ENCODE results near the gene MRGPRE.

Gene MRGPRE

DNA sequence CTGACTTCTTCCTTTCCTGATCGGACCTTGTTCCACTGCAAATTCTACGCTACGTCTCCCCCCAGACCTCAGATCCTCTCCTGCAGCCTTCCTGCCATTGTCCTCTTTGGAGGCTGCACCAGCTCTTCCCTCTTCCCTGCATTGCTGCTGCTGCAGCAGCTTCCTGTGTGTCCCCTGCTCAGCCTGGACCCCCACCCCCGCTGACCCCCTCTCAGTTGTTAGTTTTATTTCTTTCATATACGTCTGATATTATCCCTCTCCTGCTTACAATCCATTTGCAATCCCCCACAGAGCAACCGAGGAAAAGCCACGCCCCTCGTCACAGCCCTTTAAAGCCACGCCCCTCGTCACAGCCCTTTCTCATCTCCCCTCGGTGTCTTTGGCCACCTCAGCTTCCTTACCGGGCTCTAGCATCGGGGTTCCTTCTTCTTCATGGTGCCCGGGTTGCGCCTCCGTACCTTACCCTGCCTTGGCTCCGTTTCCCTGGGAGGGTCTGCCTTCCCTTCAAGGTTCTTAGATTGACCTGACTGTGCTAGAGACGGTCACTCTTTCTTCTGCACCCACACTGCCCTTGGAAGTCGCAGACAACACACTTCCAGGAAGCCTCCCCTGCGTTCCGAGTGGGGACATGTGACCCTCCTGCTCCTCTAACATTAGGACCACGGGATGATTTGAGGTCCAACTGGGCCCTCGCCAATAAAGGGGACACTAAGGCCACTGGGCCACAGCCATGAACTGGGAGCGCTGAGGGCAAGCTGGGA, 18.4 kb downstream of the MRGPRE start:
- DNase-seq, result no peak

DNA sequence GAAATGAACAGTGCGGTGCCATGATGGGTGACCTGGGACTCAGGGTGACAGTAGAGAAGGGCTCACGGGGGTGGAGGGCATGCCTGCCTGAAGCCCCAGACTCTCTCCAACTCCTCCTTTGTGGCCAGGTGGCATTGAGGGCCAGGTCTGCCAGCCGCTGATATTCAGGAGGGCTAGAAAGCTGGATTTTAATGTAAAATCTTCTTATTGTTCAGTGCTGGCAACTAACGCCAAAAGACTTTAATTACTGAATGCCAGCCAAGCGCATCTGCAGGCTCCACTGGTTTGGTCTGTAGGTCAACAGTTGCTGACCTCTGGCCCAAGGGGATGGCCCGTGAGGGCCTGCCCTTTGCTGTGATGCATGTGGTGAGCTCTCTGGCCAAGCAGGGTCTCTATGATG, 23.9 kb downstream of the MRGPRE start:
- DNase-seq, result no peak

GRCh38 chr11:3207526-3208189, 24.6 kb downstream of the MRGPRE start:
- DNase-seq, result peak; percentile 94

- no peak for DNase-seq
These were observed 25.4 kb downstream of the MRGPRE start for GRCh38 chr11:3206922-3207204.

DNA sequence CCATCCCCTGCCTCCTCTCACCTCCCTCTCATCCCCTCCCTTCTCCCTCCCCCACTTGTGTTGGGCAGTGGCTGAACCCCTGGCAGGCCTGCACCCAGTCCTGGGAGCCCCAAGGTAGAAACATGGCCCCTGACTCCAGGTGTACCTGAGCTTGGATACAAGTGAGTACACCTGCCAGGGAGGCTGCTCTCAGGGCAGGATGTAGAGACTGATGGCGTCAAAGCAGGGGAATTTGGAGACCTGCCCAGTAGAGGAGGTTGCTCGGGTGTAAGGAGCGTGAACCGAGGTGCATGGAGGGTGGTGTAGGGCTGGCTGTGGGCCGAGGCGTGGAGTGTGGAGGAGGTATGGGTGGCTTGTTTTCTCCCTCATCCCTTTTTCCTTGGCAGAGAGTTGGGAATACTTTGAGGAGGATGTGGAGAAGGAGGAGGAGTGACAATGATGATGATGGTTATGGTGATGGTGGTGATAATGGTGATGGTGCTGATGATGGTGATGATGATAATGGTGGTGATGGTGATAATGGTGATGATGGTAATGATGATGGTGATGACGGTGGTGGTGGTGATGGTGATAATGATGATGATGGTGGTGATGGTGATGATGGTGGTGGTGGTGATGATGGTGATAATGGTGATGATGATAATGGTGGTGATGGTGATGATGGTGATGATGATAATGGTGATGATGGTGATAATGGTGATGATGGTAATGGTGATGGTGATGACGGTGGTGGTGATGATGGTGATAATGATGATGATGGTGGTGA, 25.9 kb downstream of the MRGPRE start:
- DNase-seq, result no peak

- no peak for DNase-seq
These were observed 26.7 kb downstream of the MRGPRE start for GRCh38 chr11:3205261-3206155.

- DNase-seq, result no peak
These were observed 27.8 kb downstream of the MRGPRE start for GRCh38 chr11:3204141-3205015.

DNA sequence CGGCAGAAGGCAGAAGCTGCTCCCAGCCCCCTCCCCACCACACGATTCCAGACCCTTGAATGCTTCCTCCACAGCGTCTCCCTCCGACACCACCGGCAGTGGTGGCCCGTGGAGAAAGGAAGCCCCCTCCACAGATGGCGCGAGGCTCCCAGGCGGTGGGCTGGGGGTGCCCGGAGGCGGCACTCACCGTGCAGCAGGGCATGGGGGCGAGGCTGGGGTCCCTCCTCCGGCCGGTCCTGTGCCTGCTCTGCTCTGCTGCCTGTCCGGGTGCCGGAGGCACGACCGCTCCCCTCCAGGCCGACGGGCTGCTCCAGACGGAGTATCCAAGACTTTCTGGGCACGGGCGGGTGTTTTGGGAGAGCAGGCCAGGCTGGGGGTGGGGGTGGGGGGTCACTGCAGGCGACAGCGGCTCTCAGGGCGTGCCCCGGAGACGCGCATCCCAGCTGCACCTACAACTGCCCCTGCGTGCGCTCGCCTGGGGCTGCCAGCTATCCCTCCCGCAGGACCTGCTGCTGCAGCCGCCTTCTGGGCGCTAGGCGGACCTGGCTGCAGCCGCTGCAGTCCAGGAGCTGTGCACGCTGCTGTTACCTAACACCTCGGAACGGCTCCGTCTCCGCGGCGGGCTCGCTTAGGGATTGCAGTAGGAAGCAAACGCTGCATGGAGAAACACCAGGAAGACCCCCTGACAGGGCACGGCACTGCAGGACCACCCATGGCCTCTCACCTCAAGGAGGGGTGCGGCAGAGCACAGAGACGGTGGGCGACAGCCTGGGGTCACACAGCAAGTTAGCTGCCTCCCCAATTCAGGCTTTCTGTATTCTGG, 28.8 kb downstream of the MRGPRE start:
- no peak for DNase-seq

DNA sequence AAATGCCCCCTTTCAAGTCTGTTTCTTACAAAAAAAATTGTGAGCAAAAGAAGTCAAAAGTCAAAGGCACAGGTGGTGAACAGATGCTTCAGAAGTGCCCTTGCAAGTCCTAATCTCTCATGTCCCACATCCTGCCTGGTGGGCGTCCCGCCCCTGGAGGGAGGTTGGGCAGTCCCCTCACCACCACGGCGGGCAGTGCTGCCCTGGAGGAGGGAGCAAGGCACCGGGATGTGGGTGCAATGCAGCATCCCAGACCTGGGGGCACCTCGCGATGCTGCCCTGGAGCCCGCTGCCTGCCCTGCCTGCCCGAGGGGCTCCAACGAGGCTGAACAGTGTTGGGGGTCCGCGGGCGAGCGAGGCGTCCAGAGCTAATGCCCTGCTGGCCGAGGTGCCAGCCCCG, 29.5 kb downstream of the MRGPRE start:
- no peak for DNase-seq

DNA sequence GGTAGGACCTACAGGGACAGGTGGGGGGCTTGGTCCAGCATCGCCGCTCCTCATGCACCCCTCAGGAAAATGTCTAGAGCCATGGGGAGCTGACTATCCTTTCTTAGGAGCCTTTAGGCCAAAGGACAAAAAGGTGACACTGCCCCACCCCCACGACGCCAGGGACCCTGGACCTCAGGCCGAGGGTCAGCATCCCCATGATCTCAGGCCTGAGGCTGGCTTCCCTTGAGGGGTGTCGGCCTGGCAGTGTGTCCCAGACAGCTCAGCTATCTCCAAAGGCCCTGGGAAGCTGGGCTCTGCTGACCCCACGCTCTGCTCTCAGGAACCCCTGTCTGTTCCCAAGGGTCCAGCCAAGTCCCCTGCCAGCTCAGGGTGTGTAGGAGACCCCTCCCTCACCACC, 29.9 kb downstream of the MRGPRE start:
- no peak for DNase-seq

GRCh38 chr11:3201677-3202181, 30.5 kb downstream of the MRGPRE start:
- DNase-seq, result no peak

DNA sequence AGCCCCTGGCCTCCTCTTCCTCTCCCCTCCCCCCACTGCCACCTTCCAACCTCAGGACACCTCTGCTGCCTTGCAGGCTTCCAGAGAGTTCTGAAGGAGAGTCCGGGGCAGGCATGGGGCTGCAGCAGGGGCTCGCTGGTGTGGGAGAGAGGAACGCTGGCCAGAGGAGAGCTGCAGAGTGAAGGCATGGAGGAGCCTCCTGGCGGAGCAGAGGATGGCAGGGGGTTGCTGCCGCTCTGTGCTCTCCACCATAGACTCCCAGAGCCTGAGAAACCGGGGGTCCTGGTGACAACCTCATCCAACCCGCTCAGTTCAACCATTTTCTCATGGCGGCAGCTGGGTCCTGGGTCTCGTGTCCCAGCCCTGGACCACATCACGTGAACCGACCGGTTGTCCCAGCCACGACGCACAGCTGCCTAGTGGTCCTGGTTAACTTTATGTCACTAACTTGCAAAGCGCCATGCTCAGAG, 31.1 kb downstream of the MRGPRE start:
- no peak for DNase-seq

GRCh38 chr11:3200388-3201111, 31.7 kb downstream of the MRGPRE start:
- no peak for DNase-seq

DNA sequence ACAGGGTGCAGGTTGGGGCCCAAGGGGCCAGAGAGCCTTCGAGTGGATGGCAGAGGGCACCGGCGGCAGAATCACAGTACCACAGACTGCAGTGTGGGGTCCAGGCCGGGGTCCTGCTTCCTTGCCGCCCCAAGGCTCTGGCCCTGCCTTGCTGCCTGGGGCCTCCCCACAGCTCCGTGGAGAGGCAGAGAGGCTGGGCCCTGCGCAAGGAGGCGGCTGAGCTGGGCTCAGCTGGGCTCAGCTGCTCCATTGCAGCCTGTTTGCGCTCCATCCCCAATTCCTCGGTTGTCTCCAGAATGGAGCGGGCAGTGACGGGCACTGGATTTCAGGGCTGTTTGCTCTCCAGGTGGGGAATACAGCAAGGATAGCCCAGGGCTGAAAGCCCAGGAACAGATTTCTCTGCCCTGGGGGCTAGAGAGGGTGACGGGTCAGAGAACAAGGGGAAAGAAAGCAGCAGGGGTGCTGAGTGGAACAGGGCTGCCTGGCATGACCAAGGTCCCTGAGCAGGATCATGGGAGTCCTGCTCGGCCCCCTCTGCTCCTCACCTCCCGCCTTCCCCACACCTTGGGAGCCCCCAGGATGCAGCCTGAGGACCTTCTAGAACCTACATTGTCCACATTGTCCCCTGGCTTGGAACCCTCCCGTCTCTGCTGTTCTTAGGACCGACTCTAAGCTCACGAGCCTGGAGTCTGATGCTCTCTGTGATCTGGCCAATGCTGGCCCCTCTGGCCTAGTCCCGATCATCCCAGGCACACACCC, 32.5 kb downstream of the MRGPRE start:
- no peak for DNase-seq

GRCh38 chr11:3198815-3199214, 33.4 kb downstream of the MRGPRE start:
- no peak for DNase-seq

GRCh38 chr11:3197878-3198528, 34.2 kb downstream of the MRGPRE start:
- no peak for DNase-seq

DNA sequence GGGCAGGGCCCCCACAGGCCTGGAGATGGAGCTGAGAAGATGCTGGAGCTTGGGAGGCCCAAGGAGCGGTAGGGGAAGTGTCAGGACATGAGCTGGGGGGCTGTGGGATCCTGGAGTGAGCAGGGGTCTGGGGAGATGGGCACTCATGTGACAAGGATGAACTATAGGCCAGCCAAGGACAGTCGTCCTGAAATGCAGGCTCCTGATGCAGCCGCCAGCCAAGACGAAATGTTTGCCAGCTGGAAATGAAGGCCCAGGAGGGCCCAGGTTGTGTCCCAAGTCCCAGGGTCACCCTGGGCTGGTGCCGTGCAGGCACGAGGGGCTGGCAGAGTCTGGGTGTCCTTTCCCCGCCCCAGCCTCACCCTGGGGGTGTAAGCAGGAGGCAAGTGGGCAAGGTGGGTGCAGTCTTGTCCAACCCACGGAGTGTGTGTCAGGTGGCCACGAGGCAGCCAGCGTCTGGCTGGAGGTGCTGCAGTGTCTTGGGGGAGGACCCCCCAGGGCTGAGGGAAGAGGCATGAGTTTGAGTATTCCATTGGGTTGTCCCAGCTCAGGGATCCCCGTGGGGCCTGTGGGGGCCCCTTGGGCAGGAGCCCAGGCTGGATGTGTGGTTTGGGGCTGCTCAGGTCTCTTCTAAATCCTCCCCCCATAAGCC, 35.0 kb downstream of the MRGPRE start:
- no peak for DNase-seq

All from cerebellar nuclear complex (tissue), 1 donor.